A673 (cell line): ENCODE measurements around the gene SMIM1.

ENCODE experiments used
- EZH2 ChIP-seq: fragments of 200-600 bp; sonication (generic); IDR thresholded peaks from 2 replicates; pipeline ENCODE4 v1.6.1; 2017; ENCODE audit warnings: borderline replicate concordance, low read depth, mild to moderate bottlenecking, mixed read lengths, antibody characterized with exemption, low read length; ENCODE audit not compliant: poor library complexity, severe bottlenecking
- TF ChIP-seq, protein P1 (sequence below): fragments of 300-800, 200-600 bp; sonication (generic); conservative IDR thresholded peaks from 2 replicates; pipeline ENCODE4 v1.5.1; 2017; ENCODE audit warnings: low read depth, mild to moderate bottlenecking, antibody characterized with exemption, low read length, moderate library complexity, mixed read lengths

DNA sequence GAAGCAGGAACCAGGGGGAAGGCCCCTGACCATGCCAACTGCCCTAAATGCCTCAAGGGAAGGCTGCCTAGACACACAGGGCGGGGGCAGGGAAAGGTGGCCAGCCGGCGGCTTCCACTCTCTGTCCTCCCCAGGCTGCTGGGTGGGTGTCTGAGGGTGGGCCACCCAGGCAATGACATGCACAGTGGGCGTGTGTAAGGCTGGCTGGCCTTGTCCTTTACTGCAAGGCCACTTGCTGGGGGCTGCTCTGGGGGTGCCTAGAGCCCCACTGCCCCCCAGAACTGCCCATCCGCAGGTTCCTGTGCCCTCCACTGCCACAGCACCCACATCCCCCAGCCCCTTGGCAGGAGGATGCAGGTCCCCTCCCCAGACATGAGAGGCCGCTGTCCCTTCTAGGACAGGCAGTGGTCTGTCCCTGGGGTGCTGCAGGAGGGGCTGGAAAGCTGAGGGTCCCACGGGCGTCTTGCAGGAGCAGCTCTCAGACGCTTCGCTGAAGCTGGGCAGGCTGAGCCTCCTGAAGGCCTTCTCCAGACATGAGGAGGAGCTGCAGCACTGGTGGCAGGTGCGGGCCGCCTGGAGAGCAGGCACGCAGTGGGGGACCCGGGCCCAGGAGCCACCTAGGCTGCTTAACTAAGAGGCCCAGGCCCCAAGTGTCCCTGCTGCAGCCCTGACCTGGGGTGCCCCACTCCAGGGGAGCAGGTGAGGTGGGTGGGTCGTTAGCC, 10.2 kb upstream of the SMIM1 start:
- TF ChIP-seq, protein P1, sequence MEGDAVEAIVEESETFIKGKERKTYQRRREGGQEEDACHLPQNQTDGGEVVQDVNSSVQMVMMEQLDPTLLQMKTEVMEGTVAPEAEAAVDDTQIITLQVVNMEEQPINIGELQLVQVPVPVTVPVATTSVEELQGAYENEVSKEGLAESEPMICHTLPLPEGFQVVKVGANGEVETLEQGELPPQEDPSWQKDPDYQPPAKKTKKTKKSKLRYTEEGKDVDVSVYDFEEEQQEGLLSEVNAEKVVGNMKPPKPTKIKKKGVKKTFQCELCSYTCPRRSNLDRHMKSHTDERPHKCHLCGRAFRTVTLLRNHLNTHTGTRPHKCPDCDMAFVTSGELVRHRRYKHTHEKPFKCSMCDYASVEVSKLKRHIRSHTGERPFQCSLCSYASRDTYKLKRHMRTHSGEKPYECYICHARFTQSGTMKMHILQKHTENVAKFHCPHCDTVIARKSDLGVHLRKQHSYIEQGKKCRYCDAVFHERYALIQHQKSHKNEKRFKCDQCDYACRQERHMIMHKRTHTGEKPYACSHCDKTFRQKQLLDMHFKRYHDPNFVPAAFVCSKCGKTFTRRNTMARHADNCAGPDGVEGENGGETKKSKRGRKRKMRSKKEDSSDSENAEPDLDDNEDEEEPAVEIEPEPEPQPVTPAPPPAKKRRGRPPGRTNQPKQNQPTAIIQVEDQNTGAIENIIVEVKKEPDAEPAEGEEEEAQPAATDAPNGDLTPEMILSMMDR: no peak
- TF ChIP-seq EZH2: no peak
